HepG2 (cell line): Measurements from ENCODE around the gene TUBG2. TPM values are rescaled to one million over a fixed set of nuclear protein-coding genes. Genes with fewer than 3 reads are reported as not detected.

Experiments used
- ARNT2 ChIP-seq: sonication (generic); formaldehyde crosslinking; IDR thresholded peaks from 2 replicates; pipeline ENCODE4 v1.8.0; 2022; ENCODE audit warnings: mild to moderate bottlenecking, low read depth, missing genetic modification reagents, moderate library complexity
- FOXO4 ChIP-seq: sonication (generic); formaldehyde crosslinking; conservative IDR thresholded peaks from 2 replicates; pipeline ENCODE4 v1.8.1; 2023; ENCODE audit warnings: missing genetic modification reagents
- GABPA ChIP-seq, 2 experiments: IDR thresholded peaks; 2 replicates each; pipeline ENCODE4 v1.6.1; 2011 to 2016; ENCODE audit warnings: low read depth in 2 of 2, low read length in 1 of 2, missing biosample characterization in 1 of 2, missing genetic modification characterization in 1 of 2
- IKZF4 ChIP-seq: sonication (generic); formaldehyde crosslinking; IDR thresholded peaks from 2 replicates; pipeline ENCODE4 v1.5.1; 2020; ENCODE audit warnings: borderline replicate concordance, mild to moderate bottlenecking, low read depth, missing genetic modification reagents; ENCODE audit errors: not compliant biosample characterization
- MEIS2 ChIP-seq: sonication (generic); formaldehyde crosslinking; IDR thresholded peaks from 2 replicates; pipeline ENCODE4 v1.9.0; 2021; ENCODE audit warnings: mild to moderate bottlenecking, missing genetic modification reagents
- NR0B2 ChIP-seq: sonication (generic); formaldehyde crosslinking; IDR thresholded peaks from 2 replicates; pipeline ENCODE4 v1.4.0; 2020; ENCODE audit warnings: mild to moderate bottlenecking, missing genetic modification reagents
- NR3C1 ChIP-seq: sonication (generic); formaldehyde crosslinking; IDR thresholded peaks from 2 replicates; pipeline ENCODE4 v1.4.0; 2020; ENCODE audit warnings: missing genetic modification reagents
- PRMT3 ChIP-seq: sonication (generic); formaldehyde crosslinking; IDR thresholded peaks from 2 replicates; pipeline ENCODE4 v1.8.1; 2022; ENCODE audit warnings: low read depth, mild to moderate bottlenecking, moderate library complexity, missing genetic modification reagents, borderline replicate concordance
- SCMH1 ChIP-seq: sonication (generic); formaldehyde crosslinking; IDR thresholded peaks from 2 replicates; pipeline ENCODE4 v1.9.0; 2021; ENCODE audit warnings: missing genetic modification reagents, mild to moderate bottlenecking, borderline replicate concordance
- SKIL ChIP-seq: sonication (generic); formaldehyde crosslinking; IDR thresholded peaks from 2 replicates; pipeline ENCODE4 v1.8.0; 2022; ENCODE audit warnings: missing genetic modification reagents, mild to moderate bottlenecking, moderate library complexity, borderline replicate concordance
- TOE1 ChIP-seq: sonication (generic); formaldehyde crosslinking; IDR thresholded peaks from 2 replicates; pipeline ENCODE4 v1.4.0; 2020; ENCODE audit warnings: mild to moderate bottlenecking, missing genetic modification reagents
- YEATS2 ChIP-seq: sonication (generic); formaldehyde crosslinking; IDR thresholded peaks from 2 replicates; pipeline ENCODE4 v1.4.0; 2020; ENCODE audit warnings: missing genetic modification reagents, borderline replicate concordance
- ZBTB42 ChIP-seq: sonication (generic); formaldehyde crosslinking; IDR thresholded peaks from 2 replicates; pipeline ENCODE4 v1.5.0; 2020; ENCODE audit warnings: mild to moderate bottlenecking, missing genetic modification reagents
- ZFP1 ChIP-seq: IDR thresholded peaks from 2 replicates; pipeline ENCODE4 v1.6.1; 2016
- ZFP90 ChIP-seq: sonication (generic); formaldehyde crosslinking; IDR thresholded peaks from 2 replicates; pipeline ENCODE4 v1.8.0; 2022; ENCODE audit warnings: missing genetic modification reagents, mild to moderate bottlenecking, inconsistent platforms, borderline replicate concordance
- ZNF414 ChIP-seq: sonication (generic); formaldehyde crosslinking; IDR thresholded peaks from 2 replicates; pipeline ENCODE4 v1.5.0; 2020; ENCODE audit warnings: missing genetic modification reagents
- ZNF460 ChIP-seq: sonication (generic); formaldehyde crosslinking; IDR thresholded peaks from 2 replicates; pipeline ENCODE4 v1.5.1; 2020; ENCODE audit warnings: missing genetic modification reagents, mild to moderate bottlenecking, borderline replicate concordance
- ZNF567 ChIP-seq: sonication (generic); formaldehyde crosslinking; IDR thresholded peaks from 2 replicates; pipeline ENCODE4 v1.8.1; 2023; ENCODE audit warnings: mild to moderate bottlenecking, missing genetic modification reagents, borderline replicate concordance
- ZNF674 ChIP-seq: sonication (generic); formaldehyde crosslinking; IDR thresholded peaks from 2 replicates; pipeline ENCODE4 v1.5.0; 2020; ENCODE audit warnings: low read depth, mild to moderate bottlenecking, missing genetic modification reagents
- ZNF883 ChIP-seq: sonication (generic); formaldehyde crosslinking; IDR thresholded peaks from 2 replicates; pipeline ENCODE4 v1.5.1; 2020; ENCODE audit warnings: mild to moderate bottlenecking, missing genetic modification reagents; ENCODE audit errors: not compliant biosample characterization
- polyA plus RNA-seq, 8 experiments: library from polyadenylated mRNA; depleted of rRNA in 3 of 8; stranded (reverse) in 7 of 8; unstranded in 1 of 8; fragments of >200 nt; fragmentation: Illumina TruSeq in 4 of 8; extraction: Trizol in 4 of 8; gene quantifications; 2 replicates each; pipeline versions ENCODE4 v1.2.1 to v1.2.3, GENCODE V29; 2011 to 2016; ENCODE audit warnings: low read depth in 4 of 8, missing spikeins in 1 of 8, mixed read lengths in 1 of 8; ENCODE audit not compliant: insufficient read depth in 1 of 8
- total RNA-seq, 5 experiments: library from RNA; depleted of rRNA; stranded (reverse); fragments of >200 nt; fragmentation: Illumina TruSeq; extraction: Trizol; gene quantifications; 2 replicates each; pipeline ENCODE4 v1.2.3, GENCODE V29; 2016; ENCODE audit warnings: low read depth in 1 of 5
- TF ChIP-seq, protein P1 (sequence below): sonication (generic); formaldehyde crosslinking; IDR thresholded peaks from 2 replicates; pipeline ENCODE4 v1.8.1; 2023; ENCODE audit warnings: mild to moderate bottlenecking, missing genetic modification reagents

The TUBG2 gene
- total and polyA plus RNA-seq, 2 of the 13 experiments (the other 11 are each of a cell fraction or from before 2014, with no cell fraction given): 16.0 to 42.3 TPM

DNA sequence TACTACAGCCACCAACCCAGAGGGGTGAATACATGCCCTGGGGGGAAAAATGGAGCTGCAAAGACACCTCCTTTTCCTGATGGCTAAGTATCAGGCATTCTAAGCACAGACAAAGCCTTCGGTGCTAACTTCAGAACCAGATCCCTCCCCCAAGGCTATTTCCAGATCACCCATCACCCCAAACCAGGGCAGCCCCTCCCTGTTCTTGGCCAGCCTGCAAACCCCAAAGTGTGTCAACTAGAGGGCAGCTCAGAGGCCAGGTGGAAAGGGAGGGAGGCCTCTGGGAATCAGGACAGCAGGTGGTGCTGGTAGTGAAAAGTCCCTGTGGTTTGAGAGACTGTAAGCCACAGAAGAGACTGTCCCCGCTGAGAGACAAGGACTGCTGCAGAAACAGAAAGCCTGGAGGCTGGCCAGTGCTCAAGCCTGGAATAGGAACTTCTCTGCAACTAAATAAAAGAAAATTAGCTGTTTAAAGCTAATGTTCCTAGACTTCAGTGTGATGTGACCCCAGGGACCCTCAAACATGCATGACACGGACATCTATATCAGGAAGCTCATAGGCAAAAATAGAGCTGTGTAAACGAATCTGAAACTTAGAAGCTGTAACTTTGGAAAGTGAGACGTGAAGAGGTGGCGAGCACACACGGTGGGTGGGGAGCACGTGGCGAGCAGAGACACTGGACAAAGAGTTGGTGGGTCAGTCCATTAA is 40.5 kb upstream of the TUBG2 start (continued):
- no peak for TF ChIP-seq GABPA (IDR thresholded peaks at IDR 0.05; ENCODE audit: low read depth, low read length)
- 0 out of 2 replicates have a peak, but pooled peaks have one; percentile 31 for TF ChIP-seq GABPA (CRISPR knock-in tag; IDR thresholded peaks at IDR 0.05; ENCODE audit: low read depth)
- 0 out of 2 replicates have a peak, but pooled peaks have one; percentile 49 for TF ChIP-seq ARNT2 (CRISPR knock-in tag)
- TF ChIP-seq FOXO4: no peak
- no peak for TF ChIP-seq MEIS2 (CRISPR knock-in tag)
- no peak for TF ChIP-seq YEATS2 (CRISPR knock-in tag)
- peak; percentile 57; the same call in 1 of the 2 replicates for TF ChIP-seq TOE1 (CRISPR knock-in tag)
- no peak for TF ChIP-seq IKZF4 (CRISPR knock-in tag)
- TF ChIP-seq NR3C1 (CRISPR knock-in tag): no peak
- no peak for TF ChIP-seq ZNF567 (CRISPR knock-in tag)
- no peak for TF ChIP-seq ZFP1
- TF ChIP-seq, protein P1, sequence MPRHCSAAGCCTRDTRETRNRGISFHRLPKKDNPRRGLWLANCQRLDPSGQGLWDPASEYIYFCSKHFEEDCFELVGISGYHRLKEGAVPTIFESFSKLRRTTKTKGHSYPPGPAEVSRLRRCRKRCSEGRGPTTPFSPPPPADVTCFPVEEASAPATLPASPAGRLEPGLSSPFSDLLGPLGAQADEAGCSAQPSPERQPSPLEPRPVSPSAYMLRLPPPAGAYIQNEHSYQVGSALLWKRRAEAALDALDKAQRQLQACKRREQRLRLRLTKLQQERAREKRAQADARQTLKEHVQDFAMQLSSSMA: peak; percentile 44; the same call in 1 of the 2 replicates
- TF ChIP-seq ZFP90: no peak; the same call in 1 of the 2 replicates
- 0 out of 2 replicates have a peak, but pooled peaks have one; percentile 58 for TF ChIP-seq ZNF414 (CRISPR knock-in tag)
- TF ChIP-seq ZNF674 (CRISPR knock-in tag): no peak
- no peak for TF ChIP-seq PRMT3
- no peak for TF ChIP-seq ZNF883 (CRISPR knock-in tag)
- no peak; the same call in 1 of the 2 replicates for TF ChIP-seq ZNF460 (CRISPR knock-in tag)
- TF ChIP-seq SCMH1: no peak
- no peak for TF ChIP-seq NR0B2 (CRISPR knock-in tag)
- TF ChIP-seq SKIL (CRISPR knock-in tag): no peak
- TF ChIP-seq ZBTB42 (CRISPR knock-in tag): no peak
